A549 (cell line): ENCODE results near the gene GABRD. TPM values are rescaled to one million over a fixed set of nuclear protein-coding genes. Genes with fewer than 3 reads are reported as not detected.

ENCODE experiments used
- ATAC-seq, 2 experiments: fragments of 200-7000 bp in 1 of 2; fragments of >200 bp in 1 of 2; cut with Nextera tagmentation in 1 of 2; cut with Tn5 transposase in 1 of 2; 3 replicates each; pipeline versions ENCODE4 v1.8.0 to v1.9.1; 2018 to 2020; ENCODE audit warnings: mild to moderate bottlenecking in 1 of 2, moderate library complexity in 1 of 2
- CTCF ChIA-PET: fragments of 300-600 bp; sonication (Branson Sonifier 250); formaldehyde crosslinking; extraction: SDS; loops from one replicate; lab custom pipeline; 2021; ENCODE audit warnings: antibody characterized with exemption, inconsistent platforms; lab: Yijun Ruan, JAX
- POLR2A ChIA-PET: fragments of 350-600 bp; formaldehyde crosslinking; extraction: SDS; loops from one replicate; lab custom pipeline; 2021; ENCODE audit warnings: antibody characterized with exemption, inconsistent platforms; lab: Yijun Ruan, JAX
- DNase-seq, 2 experiments: peaks; one replicate each; pipeline versions ENCODE4 v3.0.0 to v3.0.0-alpha.2; 2011 to 2016; ENCODE audit warnings: low read depth in 1 of 2, low spot score in 1 of 2
- FAIRE-seq: peaks from 2 replicates; lab custom pipeline; 2011; peaks lifted over from hg19 to GRCh38; lab: Jason Lieb, UNC
- H3K27ac ChIP-seq, 2 experiments: fragments of >200 bp; sonication (Bioruptor Twin); formaldehyde crosslinking; 3 replicates each; pipeline ENCODE4 v1.5.1; 2016 to 2017
- H3K4me1 ChIP-seq: fragments of >200 bp; sonication (Bioruptor Twin); formaldehyde crosslinking; 3 replicates; pipeline ENCODE4 v1.6.1; 2016
- H3K4me2 ChIP-seq: fragments of >200 bp; sonication (Bioruptor Twin); formaldehyde crosslinking; 3 replicates; pipeline ENCODE4 v1.6.1; 2016
- H3K4me3 ChIP-seq: fragments of >200 bp; sonication (Bioruptor Twin); formaldehyde crosslinking; 3 replicates; pipeline ENCODE4 v1.5.1; 2016
- H3K9me3 ChIP-seq: fragments of >200 bp; sonication (Bioruptor Twin); formaldehyde crosslinking; 3 replicates; pipeline ENCODE4 v1.6.1; 2016
- ATOH8 ChIP-seq: fragments of 250-450 bp; sonication (Bioruptor Pico); IDR thresholded peaks from 2 replicates; pipeline ENCODE4 v1.5.0; 2020; ENCODE audit warnings: low read depth, mild to moderate bottlenecking, moderate library complexity
- BHLHE40 ChIP-seq: IDR thresholded peaks from 2 replicates; pipeline ENCODE4 v1.6.1; 2012; ENCODE audit warnings: low read depth, low read length, inconsistent platforms
- CHD2 ChIP-seq: fragments of 150-350 bp; IDR thresholded peaks from 2 replicates; pipeline ENCODE4 v1.6.1; 2014; ENCODE audit warnings: low read length; ENCODE audit not compliant: partially characterized antibody
- E2F6 ChIP-seq: IDR thresholded peaks from 2 replicates; pipeline ENCODE4 v1.6.1; 2012; ENCODE audit warnings: low read depth, borderline replicate concordance
- EHF ChIP-seq: fragments of 250-450 bp; sonication (Bioruptor Pico); IDR thresholded peaks from 2 replicates; pipeline ENCODE4 v1.5.0; 2020; ENCODE audit warnings: mild to moderate bottlenecking
- EHMT2 ChIP-seq: fragments of 200-600 bp; sonication (generic); IDR thresholded peaks from 2 replicates; pipeline ENCODE4 v1.6.1; 2016; ENCODE audit warnings: antibody characterized with exemption, low read depth, mild to moderate bottlenecking, moderate library complexity
- ESRRA ChIP-seq: fragments of 150-350 bp; IDR thresholded peaks from 2 replicates; pipeline ENCODE4 v1.6.1; 2014; ENCODE audit warnings: mild to moderate bottlenecking, low read length, borderline replicate concordance
- FOSB ChIP-seq: fragments of 250-450 bp; sonication (Bioruptor Pico); IDR thresholded peaks from 2 replicates; pipeline ENCODE4 v1.5.0; 2020; ENCODE audit warnings: mild to moderate bottlenecking, moderate library complexity
- FOXS1 ChIP-seq: fragments of 250-450 bp; sonication (Bioruptor Pico); IDR thresholded peaks from 2 replicates; pipeline ENCODE4 v1.5.0; 2020; ENCODE audit warnings: mild to moderate bottlenecking, moderate library complexity
- HMGXB4 ChIP-seq: fragments of 250-450 bp; sonication (Bioruptor Pico); IDR thresholded peaks from 2 replicates; pipeline ENCODE4 v1.5.0; 2021; ENCODE audit warnings: mild to moderate bottlenecking, moderate library complexity, borderline replicate concordance
- HOXA7 ChIP-seq: fragments of 250-450 bp; sonication (Bioruptor Pico); IDR thresholded peaks from 2 replicates; pipeline ENCODE4 v1.5.0; 2020; ENCODE audit warnings: mild to moderate bottlenecking, moderate library complexity
- MAFK ChIP-seq: fragments of 450-650 bp; IDR thresholded peaks from 2 replicates; pipeline ENCODE4 v1.6.1; 2014; ENCODE audit not compliant: partially characterized antibody
- MAZ ChIP-seq: fragments of 150-350 bp; IDR thresholded peaks from 2 replicates; pipeline ENCODE4 v1.6.1; 2014; ENCODE audit warnings: antibody characterized with exemption, low read depth, low read length, borderline replicate concordance
- MYC ChIP-seq: IDR thresholded peaks from 2 replicates; pipeline ENCODE4 v1.6.1; 2012; ENCODE audit warnings: mild to moderate bottlenecking, inconsistent platforms, low read length, improper control_type of control experiment, borderline replicate concordance
- NFE2L2 ChIP-seq: fragments of 150-350 bp; conservative IDR thresholded peaks from 2 replicates; pipeline ENCODE4 v1.6.1; 2014; ENCODE audit warnings: low read length
- NR3C1 ChIP-seq: fragments of >200 bp; sonication (Bioruptor Twin); formaldehyde crosslinking; IDR thresholded peaks from 3 replicates; pipeline ENCODE4 v1.6.1; 2017
- PBX3 ChIP-seq: IDR thresholded peaks from 2 replicates; pipeline ENCODE4 v1.6.1; 2012
- RARB ChIP-seq: fragments of 250-450 bp; sonication (Bioruptor Pico); IDR thresholded peaks from 2 replicates; pipeline ENCODE4 v1.8.0; 2021; ENCODE audit warnings: mild to moderate bottlenecking, moderate library complexity
- RCOR1 ChIP-seq: fragments of 150-350 bp; IDR thresholded peaks from 2 replicates; pipeline ENCODE4 v1.6.1; 2014; ENCODE audit warnings: antibody characterized with exemption, low read length, low read depth
- SREBF2 ChIP-seq: fragments of 450-650 bp; IDR thresholded peaks from 2 replicates; pipeline ENCODE4 v1.6.1; 2014; ENCODE audit warnings: mild to moderate bottlenecking, moderate library complexity
- TFCP2L1 ChIP-seq: fragments of 250-450 bp; sonication (Bioruptor Pico); IDR thresholded peaks from 2 replicates; pipeline ENCODE4 v1.5.0; 2021; ENCODE audit warnings: mild to moderate bottlenecking
- ZSCAN20 ChIP-seq: fragments of 250-450 bp; sonication (Bioruptor Pico); IDR thresholded peaks from 2 replicates; pipeline ENCODE4 v1.8.0; 2022; ENCODE audit warnings: mild to moderate bottlenecking, moderate library complexity
- WGBS: methylation state at CpG from one replicate; pipeline ENCODE4 v1.1.6; 2017; ENCODE audit errors: missing lambda C conversion rate; 5-methylcytosine and 5-hydroxymethylcytosine counted together
- polyA plus RNA-seq, 4 experiments: library from polyadenylated mRNA; depleted of rRNA in 3 of 4; stranded (reverse); fragments of >200 nt; fragmentation: RNase III in 1 of 4; extraction: RNeasy Plus Mini Kit Qiagen cat#74134 plus additional on column Dnase treatment in 1 of 4; gene quantifications; 2 replicates in 3 of 4; 3 replicates in 1 of 4; pipeline ENCODE4 v1.2.3, GENCODE V29; 2011 to 2017
- TF ChIP-seq, protein P1 (sequence below): fragments of >200 bp; sonication (Bioruptor Twin); formaldehyde crosslinking; IDR thresholded peaks from 3 replicates; pipeline ENCODE4 v1.6.1; 2016
- TF ChIP-seq, protein P2 (sequence below): fragments of 150-350 bp; IDR thresholded peaks from 2 replicates; pipeline ENCODE4 v1.6.1; 2014; ENCODE audit warnings: low read depth, mild to moderate bottlenecking, low read length

The GABRD gene
- polyA plus RNA-seq, 2 of the 4 experiments (the other 2 are of a cell fraction): 0.12 to 0.52 TPM

DNA sequence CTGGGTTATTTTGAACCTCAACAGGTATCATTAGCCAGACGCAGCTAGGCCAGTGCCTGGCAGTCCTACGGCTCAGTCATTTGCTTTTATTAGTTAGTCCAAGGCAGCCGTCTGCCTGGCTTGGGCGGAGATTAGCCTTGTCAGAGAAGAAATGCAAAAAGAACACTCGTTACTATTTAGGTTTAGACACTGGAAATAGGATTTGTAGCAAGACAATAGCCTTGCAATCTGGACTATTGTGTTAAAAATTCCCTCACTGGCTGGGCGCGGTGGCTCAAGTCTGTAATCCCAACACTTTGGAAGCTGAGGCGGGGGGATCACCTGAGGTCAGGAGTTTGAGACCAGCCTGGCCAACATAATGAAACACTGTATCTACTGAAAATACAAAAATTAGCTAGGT, 20.1 kb downstream of the GABRD start (continued):
- TF ChIP-seq NFE2L2 (no peak), E2F6 (no peak), BHLHE40 (no peak), MAZ (no peak)
- TF ChIP-seq, protein P1, sequence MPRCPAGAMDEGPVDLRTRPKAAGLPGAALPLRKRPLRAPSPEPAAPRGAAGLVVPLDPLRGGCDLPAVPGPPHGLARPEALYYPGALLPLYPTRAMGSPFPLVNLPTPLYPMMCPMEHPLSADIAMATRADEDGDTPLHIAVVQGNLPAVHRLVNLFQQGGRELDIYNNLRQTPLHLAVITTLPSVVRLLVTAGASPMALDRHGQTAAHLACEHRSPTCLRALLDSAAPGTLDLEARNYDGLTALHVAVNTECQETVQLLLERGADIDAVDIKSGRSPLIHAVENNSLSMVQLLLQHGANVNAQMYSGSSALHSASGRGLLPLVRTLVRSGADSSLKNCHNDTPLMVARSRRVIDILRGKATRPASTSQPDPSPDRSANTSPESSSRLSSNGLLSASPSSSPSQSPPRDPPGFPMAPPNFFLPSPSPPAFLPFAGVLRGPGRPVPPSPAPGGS: no peak

DNA sequence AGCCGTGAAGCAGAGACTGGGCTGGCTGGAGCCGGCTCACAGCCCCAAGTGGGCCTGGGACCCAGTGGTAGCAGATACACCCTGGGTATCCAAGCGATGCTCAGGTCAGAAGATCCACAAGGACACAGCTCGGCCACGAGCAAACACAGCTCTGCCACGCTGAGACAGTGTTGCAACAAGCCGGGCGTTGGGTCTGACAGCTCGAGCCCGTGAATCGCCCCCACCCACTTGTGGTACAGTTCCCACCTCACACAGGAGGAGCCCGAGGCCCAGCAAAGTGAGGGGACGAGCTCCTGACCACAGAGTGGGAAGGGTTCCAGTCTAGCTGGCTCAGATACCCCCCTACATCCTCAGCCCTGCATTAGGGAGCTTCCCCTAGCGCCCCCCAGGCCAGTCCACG, 22.2 kb downstream of the GABRD start:
- Histone ChIP-seq H3K4me3 (no peak overlapping the region), H3K4me2 (no peak overlapping the region), H3K27ac (no peak overlapping the region), H3K4me1 (no peaks in the 10 kb centered on the region), H3K9me3 (no peaks in the 10 kb centered on the region)
- POLR2A ChIA-PET: no interaction called here
- no peak for DNase-seq
- CTCF ChIA-PET: interaction anchor here (0.6 to 9.5 kb wide), 5 partner anchors 11 to 181 kb away, joined by 3 to 127 read pairs (median 10); no protein-coding TSS in a partner anchor
- no peak for FAIRE-seq
- TF ChIP-seq MYC (no peak), RCOR1 (no peak), MAFK (no peak), EHMT2 (no peak), SREBF2 (no peak), FOXS1 (CRISPR knock-in tag) (no peak), HMGXB4 (no peak), TFCP2L1 (CRISPR knock-in tag) (no peak), NR3C1 (no peak), ESRRA (no peak), ZSCAN20 (CRISPR knock-in tag) (no peak), HOXA7 (CRISPR knock-in tag) (no peak), RARB (CRISPR knock-in tag) (no peak), FOSB (no peak), EHF (CRISPR knock-in tag) (no peak)
- TF ChIP-seq, protein P2, sequence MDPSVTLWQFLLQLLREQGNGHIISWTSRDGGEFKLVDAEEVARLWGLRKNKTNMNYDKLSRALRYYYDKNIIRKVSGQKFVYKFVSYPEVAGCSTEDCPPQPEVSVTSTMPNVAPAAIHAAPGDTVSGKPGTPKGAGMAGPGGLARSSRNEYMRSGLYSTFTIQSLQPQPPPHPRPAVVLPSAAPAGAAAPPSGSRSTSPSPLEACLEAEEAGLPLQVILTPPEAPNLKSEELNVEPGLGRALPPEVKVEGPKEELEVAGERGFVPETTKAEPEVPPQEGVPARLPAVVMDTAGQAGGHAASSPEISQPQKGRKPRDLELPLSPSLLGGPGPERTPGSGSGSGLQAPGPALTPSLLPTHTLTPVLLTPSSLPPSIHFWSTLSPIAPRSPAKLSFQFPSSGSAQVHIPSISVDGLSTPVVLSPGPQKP: no peak
- 48% methylated on average over 10 of the region's 15 CpGs for WGBS
- no peak for ATAC-seq

DNA sequence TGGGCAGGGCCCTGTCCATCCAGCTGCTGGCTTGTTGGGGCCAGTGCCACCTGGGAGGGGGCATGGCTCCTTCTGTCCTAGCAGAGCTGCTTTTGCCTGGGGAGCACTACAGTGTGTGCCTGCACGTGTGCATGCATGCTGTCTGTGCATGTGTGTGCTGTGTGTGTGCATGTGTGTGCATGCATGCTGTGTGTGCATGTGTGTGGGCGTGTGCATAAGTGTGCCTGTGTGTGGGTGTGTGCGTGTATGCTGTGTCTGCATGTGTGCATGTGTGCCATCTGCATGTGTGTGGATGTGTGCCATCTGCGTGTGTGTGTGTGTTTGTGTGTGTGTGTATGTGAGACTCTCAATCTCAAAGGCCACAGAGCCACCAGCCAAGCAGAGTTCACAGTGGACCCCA, 22.7 kb downstream of the GABRD start:
- 76% methylated on average over 4 of the region's 4 CpGs for WGBS
- no peak overlapping the region for H3K4me2 ChIP-seq
- TF ChIP-seq ZSCAN20 (CRISPR knock-in tag) (no peak), CHD2 (no peak), ATOH8 (CRISPR knock-in tag) (no peak), MAFK (no peak), PBX3 (no peak)
- no peak overlapping the region for H3K4me3 ChIP-seq
- FAIRE-seq: no peak
- H3K4me1 ChIP-seq: no peaks in the 10 kb centered on the region
- POLR2A ChIA-PET: no interaction called here
- CTCF ChIA-PET: interaction anchor here (0.6 to 9.5 kb wide), 5 partner anchors 9 to 182 kb away, joined by 3 to 127 read pairs (median 4); no protein-coding TSS in a partner anchor
- no peak overlapping the region for H3K27ac ChIP-seq
- no peaks in the 10 kb centered on the region for H3K9me3 ChIP-seq
- no peak for ATAC-seq
- DNase-seq: no peak
